Neural cell (in vitro differentiated cells): ENCODE results near the gene FCHSD1. TPM values are rescaled to one million over a fixed set of nuclear protein-coding genes. Genes with fewer than 3 reads are reported as not detected.

Experiments
- H2AFZ ChIP-seq: fragments of 200-600, 300-800 bp; sonication (generic), shearing (Covaris generic); 2 replicates; pipeline ENCODE4 v1.6.0; 2014; ENCODE audit warnings: low read depth, mild to moderate bottlenecking, antibody characterized with exemption, low read length, moderate library complexity
- H3F3A ChIP-seq: fragments of 200-600 bp; shearing (Covaris generic); 2 replicates; pipeline ENCODE4 v1.6.1; 2016; ENCODE audit warnings: mild to moderate bottlenecking, moderate library complexity, mixed read lengths, antibody characterized with exemption, low read length; ENCODE audit not compliant: insufficient read depth, poor library complexity, severe bottlenecking
- H3K27ac ChIP-seq: fragments of 200-600, 300-800 bp; sonication (generic), shearing (Covaris generic); 2 replicates; pipeline ENCODE4 v1.5.1; 2014; ENCODE audit warnings: mild to moderate bottlenecking, low read length, moderate library complexity
- H3K27me3 ChIP-seq: fragments of 300-800, 200-600 bp; sonication (generic), shearing (Covaris generic); 2 replicates; pipeline ENCODE4 v1.6.0; 2014; ENCODE audit warnings: mild to moderate bottlenecking, low read depth, low read length, moderate library complexity; ENCODE audit not compliant: insufficient read depth
- H3K36me3 ChIP-seq: fragments of 300-800, 200-600 bp; sonication (generic), shearing (Covaris generic); 2 replicates; pipeline ENCODE4 v1.5.1; 2014; ENCODE audit warnings: mild to moderate bottlenecking, antibody characterized with exemption, low read length, moderate library complexity; ENCODE audit not compliant: insufficient read depth
- H3K4me2 ChIP-seq: fragments of 300-800, 200-600 bp; sonication (generic), shearing (Covaris generic); 2 replicates; pipeline ENCODE4 v1.6.0; 2014; ENCODE audit warnings: mild to moderate bottlenecking, low read length
- H3K4me3 ChIP-seq: fragments of 300-800, 200-600 bp; sonication (generic), shearing (Covaris generic); 2 replicates; pipeline ENCODE4 v1.5.1; 2014; ENCODE audit warnings: mild to moderate bottlenecking, low read length, moderate library complexity
- H3K79me2 ChIP-seq: fragments of 200-600 bp; shearing (Covaris generic); replicated peaks from 2 replicates; pipeline ENCODE4 v1.6.0; 2014; ENCODE audit warnings: mild to moderate bottlenecking, low read length, moderate library complexity; ENCODE audit not compliant: insufficient read depth
- H3K9ac ChIP-seq: fragments of 300-800, 200-600 bp; sonication (generic), shearing (Covaris generic); 2 replicates; pipeline ENCODE4 v1.6.1; 2016; ENCODE audit warnings: mild to moderate bottlenecking, low read length, mixed read lengths
- H3K9me2 ChIP-seq: fragments of 200-600 bp; shearing (Covaris generic); 2 replicates; pipeline ENCODE4 v1.6.1; 2016; ENCODE audit warnings: mild to moderate bottlenecking, low read length, mixed read lengths; ENCODE audit not compliant: insufficient read depth
- H3K9me3 ChIP-seq: fragments of 200-600, 300-800 bp; sonication (generic), shearing (Covaris generic); 2 replicates; pipeline ENCODE4 v1.6.1; 2016; ENCODE audit warnings: mild to moderate bottlenecking, mixed run types, low read length, moderate library complexity, mixed read lengths
- H4K20me1 ChIP-seq: fragments of 200-600 bp; shearing (Covaris generic); 2 replicates; pipeline ENCODE4 v1.6.1; 2016; ENCODE audit warnings: mild to moderate bottlenecking, mixed run types; ENCODE audit not compliant: insufficient read depth
- CTCF ChIP-seq: fragments of 450-650 bp; IDR thresholded peaks from 2 replicates; pipeline ENCODE4 v1.5.1; 2014; ENCODE audit warnings: antibody characterized with exemption, mild to moderate bottlenecking, moderate library complexity; ENCODE audit not compliant: poor library complexity, severe bottlenecking
- EP300 ChIP-seq: fragments of 450-650 bp; conservative IDR thresholded peaks from 2 replicates; pipeline ENCODE4 v1.6.1; 2014; ENCODE audit warnings: antibody characterized with exemption, mild to moderate bottlenecking, moderate library complexity; ENCODE audit not compliant: poor library complexity, severe bottlenecking
- EZH2 ChIP-seq: fragments of 200-600, 300-800 bp; shearing (Covaris generic), sonication (generic); IDR thresholded peaks from 2 replicates; pipeline ENCODE4 v1.6.1; 2014; ENCODE audit warnings: antibody characterized with exemption, low read length, borderline replicate concordance, mild to moderate bottlenecking; ENCODE audit not compliant: insufficient read depth, poor library complexity, severe bottlenecking
- MXI1 ChIP-seq: fragments of 450-650 bp; conservative IDR thresholded peaks from 2 replicates; pipeline ENCODE4 v1.6.1; 2014; ENCODE audit warnings: antibody characterized with exemption, mild to moderate bottlenecking; ENCODE audit not compliant: poor library complexity, severe bottlenecking
- POLR2AphosphoS5 ChIP-seq: IDR thresholded peaks from 2 replicates; pipeline ENCODE4 v1.6.1; 2012
- RAD21 ChIP-seq: fragments of 450-650 bp; conservative IDR thresholded peaks from 2 replicates; pipeline ENCODE4 v1.6.1; 2014; ENCODE audit warnings: antibody characterized with exemption, mild to moderate bottlenecking, moderate library complexity
- REST ChIP-seq: IDR thresholded peaks from 2 replicates; pipeline ENCODE4 v1.6.1; 2012; ENCODE audit warnings: borderline replicate concordance
- SMC3 ChIP-seq: fragments of 450-650 bp; conservative IDR thresholded peaks from 2 replicates; pipeline ENCODE4 v1.6.1; 2014; ENCODE audit warnings: antibody characterized with exemption, mild to moderate bottlenecking, moderate library complexity; ENCODE audit not compliant: poor library complexity
- TAF1 ChIP-seq: IDR thresholded peaks from 2 replicates; pipeline ENCODE4 v1.6.1; 2012; ENCODE audit warnings: low read depth
- polyA plus RNA-seq: library from polyadenylated mRNA; depleted of rRNA; stranded (reverse); fragments of >200 nt; gene quantifications from 2 replicates; pipeline ENCODE4 v1.2.3, GENCODE V29; 2014

The FCHSD1 gene
- polyA plus RNA-seq, 1 donor from 2014 or later = 3.9 TPM

GRCh38 chr5:141640051-141640415 is 11.2 kb downstream of the FCHSD1 start:
- H3K27ac ChIP-seq = no peak overlapping the region
- no peaks in the 10 kb centered on the region for H3K9me3 ChIP-seq
- no peak overlapping the region for H3K4me3 ChIP-seq
- H3F3A ChIP-seq = no peaks in the 10 kb centered on the region
- no peak overlapping the region for H3K9ac ChIP-seq
- no peaks in the 10 kb centered on the region for H4K20me1 ChIP-seq
- H3K36me3 ChIP-seq = no peaks in the 10 kb centered on the region
- TF ChIP-seq REST = no peak
- no peak for TF ChIP-seq POLR2AphosphoS5
- no peak for TF ChIP-seq SMC3
- no peaks in the 10 kb centered on the region for H3K27me3 ChIP-seq
- no peaks in the 10 kb centered on the region for H3K9me2 ChIP-seq
- H2AFZ ChIP-seq = no peak overlapping the region
- H3K79me2 ChIP-seq = peaks cover 15% of the 10 kb centered on the region
- H3K4me2 ChIP-seq = no peak overlapping the region

- Histone ChIP-seq H3K9me2 (no peaks in the 10 kb centered on the region), H3K9me3 (no peaks in the 10 kb centered on the region), H3K27me3 (no peaks in the 10 kb centered on the region), H3K36me3 (no peaks in the 10 kb centered on the region), H3F3A (no peaks in the 10 kb centered on the region), H3K4me3 (no peak overlapping the region), H2AFZ (no peak overlapping the region), H3K9ac (no peak overlapping the region), H3K79me2 (peaks cover 21% of the 10 kb centered on the region), H4K20me1 (no peaks in the 10 kb centered on the region), H3K4me2 (no peak overlapping the region), H3K27ac (no peak overlapping the region)
- TF ChIP-seq REST (no peak), EP300 (no peak), TAF1 (no peak), CTCF (no peak), EZH2 (no peak), POLR2AphosphoS5 (no peak), RAD21 (no peak), MXI1 (no peak), SMC3 (no peak)
Observed at GRCh38 chr5:141639357-141640050, 11.7 kb downstream of the FCHSD1 start.
